Kidney (tissue), 14 donors: ENCODE measurements around the gene TSHB. TPM values are rescaled to one million over a fixed set of nuclear protein-coding genes. Genes with fewer than 3 reads are reported as not detected.

Experiments
- DNase-seq, 5 donors: peaks; one replicate each; pipeline ENCODE4 v3.0.0-alpha.2; 2013 to 2020
- FAIRE-seq: peaks from 2 replicates; lab custom pipeline; 2012; peaks lifted over from hg19 to GRCh38; lab: Jason Lieb, UNC
- H3K27ac ChIP-seq, 2 donors: one replicate each; pipeline ENCODE4 v1.7.0; 2013; ENCODE audit warnings: low read depth in 2 of 2, low read length in 2 of 2, inconsistent platforms in 1 of 2
- H3K27me3 ChIP-seq: one replicate; pipeline ENCODE4 v1.7.1; 2013; ENCODE audit warnings: low read length, inconsistent platforms; ENCODE audit not compliant: control insufficient read depth, insufficient read depth
- H3K36me3 ChIP-seq, 3 donors: one replicate each; pipeline versions ENCODE4 v1.7.0 to v1.7.1; 2013; ENCODE audit warnings: low read length in 3 of 3, control low read depth in 1 of 3, inconsistent platforms in 1 of 3; ENCODE audit not compliant: insufficient read depth in 3 of 3, control insufficient read depth in 2 of 3
- H3K4me1 ChIP-seq, 3 donors: one replicate each; pipeline versions ENCODE4 v1.7.0 to v1.7.1; 2013; ENCODE audit warnings: low read length in 3 of 3, inconsistent platforms in 1 of 3, low read depth in 1 of 3; ENCODE audit not compliant: control insufficient read depth in 2 of 3, insufficient read depth in 2 of 3
- H3K4me3 ChIP-seq, 3 donors: one replicate each; pipeline versions ENCODE4 v1.7.0 to v1.8.1; 2013; ENCODE audit warnings: low read length in 3 of 3, control low read depth in 1 of 3, inconsistent platforms in 1 of 3
- H3K9ac ChIP-seq, 3 donors: one replicate each; pipeline versions ENCODE4 v1.7.0 to v1.7.1; 2013; ENCODE audit warnings: low read length in 3 of 3, control low read depth in 1 of 3, inconsistent platforms in 1 of 3
- H3K9me3 ChIP-seq, 3 donors: one replicate each; pipeline versions ENCODE4 v1.7.0 to v1.7.1; 2013; ENCODE audit warnings: low read length in 3 of 3, control low read depth in 1 of 3, inconsistent platforms in 1 of 3; ENCODE audit not compliant: control insufficient read depth in 2 of 3, insufficient read depth in 1 of 3
- intact Hi-C: fragments of 100-400 bp; cut with DNase I; formaldehyde crosslinking; loops from one replicate; pipeline ENCODE4 v1.11.1; 2022
- polyA plus RNA-seq: library from polyadenylated mRNA; stranded (reverse); fragments of 350-450 nt; fragmentation: Illumina TruSeq; extraction: RNeasy Lipid Tissue Mini Kit (QIAGEN cat#74804); gene quantifications from one replicate; pipeline ENCODE4 v1.2.3, GENCODE V29; 2014; ENCODE audit warnings: low read depth, low replicate concordance; ENCODE audit not compliant: insufficient read depth
- total RNA-seq: library from RNA; stranded (reverse); fragmentation: NEBNext Ultra II Directional; extraction: Animal tissue kit (Norgen Biotek cat#: 25700); gene quantifications from one replicate; pipeline ENCODE4 v1.2.1, GENCODE V29; 2021
- TF ChIP-seq, protein P1 (sequence below): IDR thresholded peaks from 3 replicates; pipeline ENCODE4 v1.5.1; 2012; ENCODE audit warnings: mild to moderate bottlenecking, moderate library complexity, borderline replicate concordance; ENCODE audit not compliant: insufficient read depth; ENCODE audit errors: extremely low read depth
- donor health status: control.
- donor health status: control.
- donor health status: control.
- donor health status: control.
- donor health status: control.
- donor health status: DM: yes; HTN: yes; CAD: no.
- donor health status: Normal renal cell carcinoma (clear cell type).

TSHB gene
- total and polyA plus RNA-seq, 2 donors from 2014 or later, result not detected

DNA sequence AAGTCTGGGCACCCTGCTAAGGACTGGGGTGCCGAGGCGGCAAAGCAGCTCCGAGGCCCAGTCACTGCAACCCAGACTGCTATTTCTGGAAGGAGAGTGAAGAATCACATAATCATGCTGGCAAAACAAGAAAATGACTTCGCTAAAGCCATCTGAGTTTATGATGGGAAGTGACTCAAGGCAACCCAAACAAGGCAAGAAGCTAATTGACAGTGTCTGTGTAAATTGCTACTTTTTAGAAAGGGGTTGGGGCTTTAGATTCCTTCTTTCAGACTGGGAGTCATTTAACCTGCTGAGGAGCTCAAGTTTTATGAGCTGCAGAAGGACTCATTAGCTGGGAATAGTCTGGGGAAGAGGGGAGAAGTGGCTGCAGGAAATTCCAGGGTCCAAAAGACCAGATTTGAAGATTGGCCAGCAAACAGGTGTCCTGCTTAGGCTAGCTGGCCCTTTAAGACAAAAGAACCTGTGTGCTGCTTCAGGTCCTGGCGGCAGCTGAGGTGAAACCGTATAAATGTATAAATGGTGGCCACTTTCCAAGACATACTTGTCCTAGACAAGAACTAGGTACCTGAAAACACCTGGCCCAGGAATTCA lies 28.1 kb downstream of the TSHB start:
- Histone ChIP-seq H3K4me3 (peak overlapping the region in 2 of 3 donors; percentile 44 to 50), H3K27ac (peak overlapping the region; percentile 5 to 77), H3K4me1 (peaks cover 5 to 14% (median 9%) of the 10 kb centered on the region in 3 donors), H3K9me3 (no peaks in the 10 kb centered on the region), H3K36me3 (no peaks in the 10 kb centered on the region), H3K27me3 (no peaks in the 10 kb centered on the region), H3K9ac (no peak overlapping the region)
- DNase-seq (peak in 3 of 5 donors; percentile 30 to 67 (median 50)), FAIRE-seq (no peak)
- TF ChIP-seq, protein P1, sequence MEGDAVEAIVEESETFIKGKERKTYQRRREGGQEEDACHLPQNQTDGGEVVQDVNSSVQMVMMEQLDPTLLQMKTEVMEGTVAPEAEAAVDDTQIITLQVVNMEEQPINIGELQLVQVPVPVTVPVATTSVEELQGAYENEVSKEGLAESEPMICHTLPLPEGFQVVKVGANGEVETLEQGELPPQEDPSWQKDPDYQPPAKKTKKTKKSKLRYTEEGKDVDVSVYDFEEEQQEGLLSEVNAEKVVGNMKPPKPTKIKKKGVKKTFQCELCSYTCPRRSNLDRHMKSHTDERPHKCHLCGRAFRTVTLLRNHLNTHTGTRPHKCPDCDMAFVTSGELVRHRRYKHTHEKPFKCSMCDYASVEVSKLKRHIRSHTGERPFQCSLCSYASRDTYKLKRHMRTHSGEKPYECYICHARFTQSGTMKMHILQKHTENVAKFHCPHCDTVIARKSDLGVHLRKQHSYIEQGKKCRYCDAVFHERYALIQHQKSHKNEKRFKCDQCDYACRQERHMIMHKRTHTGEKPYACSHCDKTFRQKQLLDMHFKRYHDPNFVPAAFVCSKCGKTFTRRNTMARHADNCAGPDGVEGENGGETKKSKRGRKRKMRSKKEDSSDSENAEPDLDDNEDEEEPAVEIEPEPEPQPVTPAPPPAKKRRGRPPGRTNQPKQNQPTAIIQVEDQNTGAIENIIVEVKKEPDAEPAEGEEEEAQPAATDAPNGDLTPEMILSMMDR, result no peak
- intact Hi-C loops, result no loop called here

DNA sequence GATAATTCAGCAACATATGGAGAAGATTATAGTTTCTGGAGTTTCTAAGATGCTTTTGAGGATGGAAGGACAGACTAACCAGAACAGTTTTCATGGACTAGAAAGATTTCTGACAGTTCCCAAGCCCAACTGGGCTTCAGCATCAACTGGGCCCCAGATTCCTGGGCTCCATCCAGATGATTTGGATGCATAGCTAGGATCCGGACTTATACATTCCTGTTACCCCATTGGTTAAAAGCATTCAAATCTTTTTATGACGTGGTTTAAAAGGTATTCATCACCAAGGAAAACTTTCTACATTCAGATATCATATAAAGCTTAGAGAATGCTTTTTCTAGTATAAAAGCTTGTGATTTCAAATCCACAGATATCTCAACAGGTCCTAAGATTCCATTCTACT lies 29.7 kb downstream of the TSHB start:
- no peak overlapping the region for H3K9ac ChIP-seq
- TF ChIP-seq, protein P1, result no peak
- DNase-seq, result no peak
- no peak for FAIRE-seq
- H3K4me1 ChIP-seq, result peaks cover 5 to 14% (median 9%) of the 10 kb centered on the region in 3 donors
- intact Hi-C loops, result no loop called here
- H3K27me3 ChIP-seq, result no peaks in the 10 kb centered on the region
- no peak overlapping the region for H3K4me3 ChIP-seq
- no peak overlapping the region for H3K27ac ChIP-seq
- H3K9me3 ChIP-seq, result no peaks in the 10 kb centered on the region
- no peaks in the 10 kb centered on the region for H3K36me3 ChIP-seq

DNA sequence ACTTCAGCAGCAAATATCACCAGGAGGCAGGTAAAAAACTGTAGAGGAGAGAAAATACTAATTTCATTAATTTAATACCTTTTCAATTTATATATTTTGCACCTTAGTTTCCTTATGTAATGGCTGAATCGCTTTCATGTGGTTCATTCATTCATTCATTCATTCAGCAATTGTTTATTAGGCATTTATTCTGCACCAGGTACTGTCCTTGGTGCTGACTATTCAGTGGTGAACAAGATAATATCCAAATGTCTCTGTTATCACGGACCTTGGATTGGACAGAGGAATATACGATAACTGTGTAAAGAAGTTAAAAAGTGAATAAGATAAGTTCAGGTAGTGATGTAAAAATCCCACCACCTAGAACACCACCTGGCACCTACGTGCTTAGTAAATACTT lies 30.9 kb downstream of the TSHB start:
- H3K4me3 ChIP-seq, result no peak overlapping the region
- H3K9ac ChIP-seq, result no peak overlapping the region
- H3K36me3 ChIP-seq, result no peaks in the 10 kb centered on the region
- H3K27ac ChIP-seq, result no peak overlapping the region
- FAIRE-seq (no peak), DNase-seq (no peak)
- no peaks in the 10 kb centered on the region for H3K27me3 ChIP-seq
- TF ChIP-seq, protein P1, result no peak
- intact Hi-C loops, result no loop called here
- H3K4me1 ChIP-seq, result peaks cover 5 to 14% (median 9%) of the 10 kb centered on the region in 3 donors
- H3K9me3 ChIP-seq, result no peaks in the 10 kb centered on the region
